Measurements from ENCODE around the gene KIF18A.

DNA sequence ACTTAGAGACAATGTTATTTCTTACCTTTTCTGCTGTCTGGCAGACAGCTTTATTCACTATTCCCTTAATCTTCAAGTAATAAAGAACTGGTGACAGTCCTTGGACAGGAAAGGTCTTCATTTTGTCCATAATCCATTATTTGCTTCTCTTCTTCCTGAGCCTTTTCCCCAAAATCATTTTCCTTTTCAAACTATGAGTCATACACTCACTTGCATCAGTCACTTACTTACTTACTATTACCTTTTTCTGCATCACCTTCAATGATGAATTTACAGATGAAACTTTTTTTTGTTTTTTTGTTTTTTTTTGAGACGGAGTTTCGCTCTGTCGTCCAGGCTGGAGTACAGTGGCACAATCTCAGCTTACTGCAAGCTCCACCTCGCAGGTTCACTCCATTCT is 9.8 kb upstream of the KIF18A start:
- TF ChIP-seq TEAD1 (CRISPR knock-in tag; IDR thresholded peaks at IDR 0.05) (no peak), CBFB (CRISPR knock-in tag; IDR thresholded peaks at IDR 0.05; ENCODE audit: low read depth) (no peak), ZNF416 (CRISPR knock-in tag; IDR thresholded peaks at IDR 0.05) (no peak), NR2C2 (CRISPR knock-in tag; IDR thresholded peaks at IDR 0.05) (no peak), TP53 (CRISPR knock-in tag; IDR thresholded peaks at IDR 0.05) (no peak), ESRRA (CRISPR knock-in tag; IDR thresholded peaks at IDR 0.05; ENCODE audit: borderline replicate concordance) (no peak)
- TF ChIP-seq, protein P1, sequence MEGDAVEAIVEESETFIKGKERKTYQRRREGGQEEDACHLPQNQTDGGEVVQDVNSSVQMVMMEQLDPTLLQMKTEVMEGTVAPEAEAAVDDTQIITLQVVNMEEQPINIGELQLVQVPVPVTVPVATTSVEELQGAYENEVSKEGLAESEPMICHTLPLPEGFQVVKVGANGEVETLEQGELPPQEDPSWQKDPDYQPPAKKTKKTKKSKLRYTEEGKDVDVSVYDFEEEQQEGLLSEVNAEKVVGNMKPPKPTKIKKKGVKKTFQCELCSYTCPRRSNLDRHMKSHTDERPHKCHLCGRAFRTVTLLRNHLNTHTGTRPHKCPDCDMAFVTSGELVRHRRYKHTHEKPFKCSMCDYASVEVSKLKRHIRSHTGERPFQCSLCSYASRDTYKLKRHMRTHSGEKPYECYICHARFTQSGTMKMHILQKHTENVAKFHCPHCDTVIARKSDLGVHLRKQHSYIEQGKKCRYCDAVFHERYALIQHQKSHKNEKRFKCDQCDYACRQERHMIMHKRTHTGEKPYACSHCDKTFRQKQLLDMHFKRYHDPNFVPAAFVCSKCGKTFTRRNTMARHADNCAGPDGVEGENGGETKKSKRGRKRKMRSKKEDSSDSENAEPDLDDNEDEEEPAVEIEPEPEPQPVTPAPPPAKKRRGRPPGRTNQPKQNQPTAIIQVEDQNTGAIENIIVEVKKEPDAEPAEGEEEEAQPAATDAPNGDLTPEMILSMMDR (IDR thresholded peaks at IDR 0.05): no peak
- TF ChIP-seq, protein P2, sequence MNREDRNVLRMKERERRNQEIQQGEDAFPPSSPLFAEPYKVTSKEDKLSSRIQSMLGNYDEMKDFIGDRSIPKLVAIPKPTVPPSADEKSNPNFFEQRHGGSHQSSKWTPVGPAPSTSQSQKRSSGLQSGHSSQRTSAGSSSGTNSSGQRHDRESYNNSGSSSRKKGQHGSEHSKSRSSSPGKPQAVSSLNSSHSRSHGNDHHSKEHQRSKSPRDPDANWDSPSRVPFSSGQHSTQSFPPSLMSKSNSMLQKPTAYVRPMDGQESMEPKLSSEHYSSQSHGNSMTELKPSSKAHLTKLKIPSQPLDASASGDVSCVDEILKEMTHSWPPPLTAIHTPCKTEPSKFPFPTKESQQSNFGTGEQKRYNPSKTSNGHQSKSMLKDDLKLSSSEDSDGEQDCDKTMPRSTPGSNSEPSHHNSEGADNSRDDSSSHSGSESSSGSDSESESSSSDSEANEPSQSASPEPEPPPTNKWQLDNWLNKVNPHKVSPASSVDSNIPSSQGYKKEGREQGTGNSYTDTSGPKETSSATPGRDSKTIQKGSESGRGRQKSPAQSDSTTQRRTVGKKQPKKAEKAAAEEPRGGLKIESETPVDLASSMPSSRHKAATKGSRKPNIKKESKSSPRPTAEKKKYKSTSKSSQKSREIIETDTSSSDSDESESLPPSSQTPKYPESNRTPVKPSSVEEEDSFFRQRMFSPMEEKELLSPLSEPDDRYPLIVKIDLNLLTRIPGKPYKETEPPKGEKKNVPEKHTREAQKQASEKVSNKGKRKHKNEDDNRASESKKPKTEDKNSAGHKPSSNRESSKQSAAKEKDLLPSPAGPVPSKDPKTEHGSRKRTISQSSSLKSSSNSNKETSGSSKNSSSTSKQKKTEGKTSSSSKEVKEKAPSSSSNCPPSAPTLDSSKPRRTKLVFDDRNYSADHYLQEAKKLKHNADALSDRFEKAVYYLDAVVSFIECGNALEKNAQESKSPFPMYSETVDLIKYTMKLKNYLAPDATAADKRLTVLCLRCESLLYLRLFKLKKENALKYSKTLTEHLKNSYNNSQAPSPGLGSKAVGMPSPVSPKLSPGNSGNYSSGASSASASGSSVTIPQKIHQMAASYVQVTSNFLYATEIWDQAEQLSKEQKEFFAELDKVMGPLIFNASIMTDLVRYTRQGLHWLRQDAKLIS (CRISPR knock-in tag; IDR thresholded peaks at IDR 0.05; ENCODE audit: borderline replicate concordance): no peak
- TF ChIP-seq, protein P3, sequence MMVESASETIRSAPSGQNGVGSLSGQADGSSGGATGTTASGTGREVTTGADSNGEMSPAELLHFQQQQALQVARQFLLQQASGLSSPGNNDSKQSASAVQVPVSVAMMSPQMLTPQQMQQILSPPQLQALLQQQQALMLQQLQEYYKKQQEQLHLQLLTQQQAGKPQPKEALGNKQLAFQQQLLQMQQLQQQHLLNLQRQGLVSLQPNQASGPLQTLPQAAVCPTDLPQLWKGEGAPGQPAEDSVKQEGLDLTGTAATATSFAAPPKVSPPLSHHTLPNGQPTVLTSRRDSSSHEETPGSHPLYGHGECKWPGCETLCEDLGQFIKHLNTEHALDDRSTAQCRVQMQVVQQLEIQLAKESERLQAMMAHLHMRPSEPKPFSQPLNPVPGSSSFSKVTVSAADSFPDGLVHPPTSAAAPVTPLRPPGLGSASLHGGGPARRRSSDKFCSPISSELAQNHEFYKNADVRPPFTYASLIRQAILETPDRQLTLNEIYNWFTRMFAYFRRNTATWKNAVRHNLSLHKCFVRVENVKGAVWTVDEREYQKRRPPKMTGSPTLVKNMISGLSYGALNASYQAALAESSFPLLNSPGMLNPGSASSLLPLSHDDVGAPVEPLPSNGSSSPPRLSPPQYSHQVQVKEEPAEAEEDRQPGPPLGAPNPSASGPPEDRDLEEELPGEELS (CRISPR knock-in tag; IDR thresholded peaks at IDR 0.05): no peak
- TF ChIP-seq, protein P4, sequence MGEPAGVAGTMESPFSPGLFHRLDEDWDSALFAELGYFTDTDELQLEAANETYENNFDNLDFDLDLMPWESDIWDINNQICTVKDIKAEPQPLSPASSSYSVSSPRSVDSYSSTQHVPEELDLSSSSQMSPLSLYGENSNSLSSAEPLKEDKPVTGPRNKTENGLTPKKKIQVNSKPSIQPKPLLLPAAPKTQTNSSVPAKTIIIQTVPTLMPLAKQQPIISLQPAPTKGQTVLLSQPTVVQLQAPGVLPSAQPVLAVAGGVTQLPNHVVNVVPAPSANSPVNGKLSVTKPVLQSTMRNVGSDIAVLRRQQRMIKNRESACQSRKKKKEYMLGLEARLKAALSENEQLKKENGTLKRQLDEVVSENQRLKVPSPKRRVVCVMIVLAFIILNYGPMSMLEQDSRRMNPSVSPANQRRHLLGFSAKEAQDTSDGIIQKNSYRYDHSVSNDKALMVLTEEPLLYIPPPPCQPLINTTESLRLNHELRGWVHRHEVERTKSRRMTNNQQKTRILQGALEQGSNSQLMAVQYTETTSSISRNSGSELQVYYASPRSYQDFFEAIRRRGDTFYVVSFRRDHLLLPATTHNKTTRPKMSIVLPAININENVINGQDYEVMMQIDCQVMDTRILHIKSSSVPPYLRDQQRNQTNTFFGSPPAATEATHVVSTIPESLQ (CRISPR knock-in tag; IDR thresholded peaks at IDR 0.05): no peak
- TF ChIP-seq, protein P5, sequence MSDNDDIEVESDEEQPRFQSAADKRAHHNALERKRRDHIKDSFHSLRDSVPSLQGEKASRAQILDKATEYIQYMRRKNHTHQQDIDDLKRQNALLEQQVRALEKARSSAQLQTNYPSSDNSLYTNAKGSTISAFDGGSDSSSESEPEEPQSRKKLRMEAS (CRISPR knock-in tag; IDR thresholded peaks at IDR 0.05): no peak
- TF ChIP-seq, protein P6, sequence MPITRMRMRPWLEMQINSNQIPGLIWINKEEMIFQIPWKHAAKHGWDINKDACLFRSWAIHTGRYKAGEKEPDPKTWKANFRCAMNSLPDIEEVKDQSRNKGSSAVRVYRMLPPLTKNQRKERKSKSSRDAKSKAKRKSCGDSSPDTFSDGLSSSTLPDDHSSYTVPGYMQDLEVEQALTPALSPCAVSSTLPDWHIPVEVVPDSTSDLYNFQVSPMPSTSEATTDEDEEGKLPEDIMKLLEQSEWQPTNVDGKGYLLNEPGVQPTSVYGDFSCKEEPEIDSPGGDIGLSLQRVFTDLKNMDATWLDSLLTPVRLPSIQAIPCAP (CRISPR knock-in tag; IDR thresholded peaks at IDR 0.05): no peak
